ENCODE results near the gene DOCK4. TPM values are rescaled to one million over a fixed set of nuclear protein-coding genes. Genes with fewer than 3 reads are reported as not detected.

The DOCK4 gene
- total RNA-seq, 4 donors from 2014 or later, result 9.9 to 30.9 (median 13.7) TPM

DNA sequence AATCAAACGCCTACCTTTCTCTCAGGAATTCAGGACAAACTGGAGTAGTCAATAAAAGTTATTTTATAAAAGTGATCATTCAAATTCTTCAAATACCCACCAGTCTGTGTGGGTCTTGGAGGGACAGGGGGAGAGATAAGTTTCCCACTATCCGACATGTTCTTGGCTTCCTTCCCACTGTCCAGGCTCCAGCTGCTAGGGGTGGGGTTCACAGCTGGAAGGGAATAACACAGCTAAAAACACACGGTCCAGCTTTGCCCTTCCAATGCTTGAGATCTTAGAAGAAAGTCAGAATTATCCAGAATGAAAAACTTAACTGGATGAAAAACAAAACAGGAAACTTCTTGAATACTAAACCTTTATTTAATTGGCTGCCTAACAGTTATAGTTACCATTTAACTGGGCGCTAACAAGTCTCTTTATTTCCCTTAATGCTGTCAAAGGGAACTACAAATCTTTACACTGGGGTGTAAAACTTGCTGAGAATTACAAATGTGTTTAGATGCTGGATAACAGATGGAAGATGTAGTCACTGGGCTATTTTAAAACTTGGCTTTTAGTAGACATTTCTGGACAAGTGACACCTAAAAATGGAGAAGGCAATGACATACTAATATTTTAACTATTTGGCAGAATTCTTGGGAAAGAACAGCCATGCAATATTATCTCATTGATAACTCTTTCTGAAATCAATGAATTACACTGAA lies 471.1 kb downstream of the DOCK4 start:
- H3K27me3 ChIP-seq, result no peaks in the 10 kb centered on the region
- intact Hi-C loops (cut with DNase I), result no loop called here
- H3K4me3 ChIP-seq, result no peak overlapping the region
- 53 to 57% methylated on average over 4 of the region's 4 CpGs for WGBS, 2 donors
- TF ChIP-seq, protein P1, sequence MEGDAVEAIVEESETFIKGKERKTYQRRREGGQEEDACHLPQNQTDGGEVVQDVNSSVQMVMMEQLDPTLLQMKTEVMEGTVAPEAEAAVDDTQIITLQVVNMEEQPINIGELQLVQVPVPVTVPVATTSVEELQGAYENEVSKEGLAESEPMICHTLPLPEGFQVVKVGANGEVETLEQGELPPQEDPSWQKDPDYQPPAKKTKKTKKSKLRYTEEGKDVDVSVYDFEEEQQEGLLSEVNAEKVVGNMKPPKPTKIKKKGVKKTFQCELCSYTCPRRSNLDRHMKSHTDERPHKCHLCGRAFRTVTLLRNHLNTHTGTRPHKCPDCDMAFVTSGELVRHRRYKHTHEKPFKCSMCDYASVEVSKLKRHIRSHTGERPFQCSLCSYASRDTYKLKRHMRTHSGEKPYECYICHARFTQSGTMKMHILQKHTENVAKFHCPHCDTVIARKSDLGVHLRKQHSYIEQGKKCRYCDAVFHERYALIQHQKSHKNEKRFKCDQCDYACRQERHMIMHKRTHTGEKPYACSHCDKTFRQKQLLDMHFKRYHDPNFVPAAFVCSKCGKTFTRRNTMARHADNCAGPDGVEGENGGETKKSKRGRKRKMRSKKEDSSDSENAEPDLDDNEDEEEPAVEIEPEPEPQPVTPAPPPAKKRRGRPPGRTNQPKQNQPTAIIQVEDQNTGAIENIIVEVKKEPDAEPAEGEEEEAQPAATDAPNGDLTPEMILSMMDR (IDR thresholded peaks at IDR 0.05), result no peak
- TF ChIP-seq POLR2A (IDR thresholded peaks at IDR 0.05), result no peak
- no peaks in the 10 kb centered on the region for H3K9me3 ChIP-seq
- peaks cover 0 to 8% (median 0%) of the 10 kb centered on the region in 3 donors for H3K4me1 ChIP-seq
- peaks cover 0 to 65% (median 0%) of the 10 kb centered on the region in 3 donors for H3K36me3 ChIP-seq
- no peak overlapping the region for H3K27ac ChIP-seq
- DNase-seq, result no peak

DNA sequence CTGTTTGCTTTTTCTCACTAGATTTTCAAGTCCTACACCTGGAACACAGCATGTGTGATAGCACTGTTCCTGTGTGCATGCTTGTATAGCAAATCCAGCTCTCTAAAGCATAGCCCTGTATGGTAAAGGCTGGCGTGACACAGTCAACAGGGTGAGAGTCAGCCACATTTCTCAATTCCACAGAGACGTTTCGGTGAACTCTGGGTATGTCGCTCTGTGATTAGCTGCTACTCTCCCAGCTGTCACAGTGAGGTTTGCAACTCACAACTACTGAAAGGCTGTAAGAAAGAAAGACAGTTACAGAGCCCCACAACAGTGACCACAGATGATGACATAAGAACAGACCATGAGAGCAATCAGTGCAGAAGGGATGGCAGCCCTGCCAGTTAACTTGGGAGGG lies 473.3 kb downstream of the DOCK4 start:
- DNase-seq, result no peak
- Histone ChIP-seq H3K4me3 (no peak overlapping the region), H3K27me3 (no peaks in the 10 kb centered on the region), H3K36me3 (peaks cover 0 to 57% (median 0%) of the 10 kb centered on the region in 3 donors), H3K4me1 (peaks cover 0 to 8% (median 0%) of the 10 kb centered on the region in 3 donors), H3K27ac (no peak overlapping the region), H3K9me3 (no peaks in the 10 kb centered on the region)
- TF ChIP-seq, protein P1 (IDR thresholded peaks at IDR 0.05), result no peak
- TF ChIP-seq POLR2A (IDR thresholded peaks at IDR 0.05), result no peak
- 74 to 83% methylated on average over 1 to 4 of the region's 4 CpGs for WGBS, 2 donors
- intact Hi-C loops (cut with DNase I), result no loop called here

DNA sequence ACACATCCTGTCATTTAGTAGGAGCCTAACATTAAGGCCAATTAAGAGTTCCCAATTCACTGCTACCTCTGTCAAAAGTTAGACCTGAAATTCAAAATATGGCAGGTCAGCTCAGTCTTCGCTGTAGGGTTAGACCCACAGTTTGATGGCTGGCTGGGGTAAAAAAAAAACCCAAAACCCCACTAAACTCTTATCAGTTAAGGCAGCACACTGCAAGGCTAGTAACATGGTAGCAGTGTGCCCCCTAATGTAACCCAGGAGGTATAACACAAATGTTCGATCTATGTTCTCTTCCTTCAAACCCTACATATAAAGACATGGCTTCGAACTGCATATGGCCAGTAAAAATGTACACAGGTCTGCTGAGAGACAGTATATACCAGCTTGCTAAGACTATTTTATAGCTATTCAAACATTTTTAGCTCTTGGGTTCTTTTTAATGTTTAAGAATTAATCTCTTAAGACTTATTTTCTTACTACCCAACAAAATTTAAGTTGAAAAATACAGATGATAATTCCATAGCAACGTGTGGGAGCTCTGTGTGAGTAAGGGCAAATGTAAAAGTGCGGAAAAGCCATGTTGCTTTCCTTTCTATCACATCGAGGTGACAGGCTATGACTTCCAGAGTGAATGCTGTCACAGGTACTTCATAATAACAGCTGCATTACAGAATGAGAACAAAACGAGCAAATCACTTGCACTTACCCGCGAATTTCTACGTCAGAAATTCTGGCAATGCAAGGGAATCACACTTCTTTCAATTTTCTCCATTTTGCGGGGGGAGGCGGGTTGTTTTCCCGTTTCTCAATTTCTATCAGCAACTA lies 475.5 kb downstream of the DOCK4 start:
- no peak overlapping the region for H3K4me3 ChIP-seq
- intact Hi-C loops (cut with DNase I), result no loop called here
- H3K36me3 ChIP-seq, result peaks cover 0 to 48% (median 0%) of the 10 kb centered on the region in 3 donors
- DNase-seq, result no peak
- H3K4me1 ChIP-seq, result peaks cover 0 to 8% (median 0%) of the 10 kb centered on the region in 3 donors
- 84 to 90% methylated on average over 13 of the region's 13 CpGs for WGBS, 2 donors
- no peaks in the 10 kb centered on the region for H3K27me3 ChIP-seq
- H3K27ac ChIP-seq, result no peak overlapping the region
- TF ChIP-seq, protein P1 (IDR thresholded peaks at IDR 0.05), result peak in 1 of 6 experiments; percentile 19
- TF ChIP-seq POLR2A (IDR thresholded peaks at IDR 0.05), result no peak
- no peaks in the 10 kb centered on the region for H3K9me3 ChIP-seq

DNA sequence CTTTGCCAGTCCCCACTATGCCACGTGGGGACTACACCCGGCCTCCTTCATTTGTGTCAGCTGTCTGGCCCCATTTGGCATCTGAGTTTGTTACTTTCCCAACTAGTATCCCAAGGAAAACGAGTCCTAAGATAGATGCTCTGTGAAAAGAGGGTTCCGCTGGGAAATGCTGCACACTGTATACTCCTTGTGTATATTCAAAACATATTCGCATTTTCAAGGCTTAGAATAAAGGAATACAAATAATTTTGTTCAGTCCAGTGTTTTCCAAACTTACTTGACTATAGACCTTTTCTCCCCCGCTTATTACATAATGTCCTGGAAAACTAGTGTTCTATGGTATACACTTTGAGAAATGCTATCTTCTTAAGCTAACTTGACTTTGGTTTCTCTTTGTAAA lies 476.1 kb downstream of the DOCK4 start:
- Histone ChIP-seq H3K4me3 (no peak overlapping the region), H3K27ac (no peak overlapping the region), H3K27me3 (no peaks in the 10 kb centered on the region), H3K4me1 (peaks cover 0 to 1% (median 0%) of the 10 kb centered on the region in 3 donors), H3K36me3 (peaks cover 0 to 48% (median 0%) of the 10 kb centered on the region in 3 donors), H3K9me3 (no peaks in the 10 kb centered on the region)
- no peak for TF ChIP-seq POLR2A (IDR thresholded peaks at IDR 0.05)
- TF ChIP-seq, protein P1 (IDR thresholded peaks at IDR 0.05), result no peak
- intact Hi-C loops (cut with DNase I), result no loop called here
- 74% methylated on average over 6 of the region's 6 CpGs for whole genome bisulfite sequencing, 2 donors
- no peak for DNase-seq

DNA sequence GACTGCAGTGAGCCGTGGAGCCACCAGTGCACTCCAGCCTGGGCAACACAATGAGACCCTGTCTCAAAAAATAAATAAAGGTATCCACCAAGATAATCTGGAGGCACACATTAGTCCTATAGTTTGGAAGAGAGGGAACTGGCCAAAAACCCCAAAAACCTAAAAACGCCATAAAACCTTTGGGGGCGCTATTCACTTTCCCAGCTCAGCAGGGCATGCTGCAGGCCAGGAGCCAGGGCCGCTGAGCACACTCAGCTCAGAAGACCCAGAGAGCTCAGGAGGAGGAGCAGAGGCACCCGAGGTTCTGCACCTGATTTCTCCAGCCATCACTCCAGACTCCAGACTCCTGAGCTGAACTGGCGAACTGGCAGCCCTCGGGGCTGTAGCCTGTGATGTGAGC lies 476.7 kb downstream of the DOCK4 start:
- H3K36me3 ChIP-seq, result peaks cover 0 to 43% (median 0%) of the 10 kb centered on the region in 3 donors
- H3K27me3 ChIP-seq, result no peaks in the 10 kb centered on the region
- no peak overlapping the region for H3K27ac ChIP-seq
- H3K9me3 ChIP-seq, result no peaks in the 10 kb centered on the region
- no peaks in the 10 kb centered on the region for H3K4me1 ChIP-seq
- intact Hi-C loops (cut with DNase I), result no loop called here
- DNase-seq, result no peak
- TF ChIP-seq, protein P1 (IDR thresholded peaks at IDR 0.05), result no peak
- TF ChIP-seq POLR2A (IDR thresholded peaks at IDR 0.05), result no peak
- H3K4me3 ChIP-seq, result no peak overlapping the region
- 84 to 96% methylated on average over 6 to 7 of the region's 7 CpGs for WGBS, 2 donors

Measured in esophagus squamous epithelium (tissue), 5 donors.